Measurements from ENCODE around the gene PDZD7.

PDZD7 gene

GRCh38 chr10:101063050-101063525 is 32.2 kb upstream of the PDZD7 start:
- peak overlapping the region; percentile 96 for H3K4me3 ChIP-seq (ENCODE audit: low read depth, low read length)
- POLR2A ChIA-PET = interaction anchor here (3.5 kb wide), 1 partner anchor 21 kb away, joined by 16 read pairs; no protein-coding TSS in a partner anchor
- CTCF ChIA-PET = interaction anchor here (1.1 to 34.2 kb wide), 8 partner anchors 6 to 79 kb away, joined by 4 to 1481 read pairs (median 30); partner anchors contain the start of genes PDZD7 and SFXN3
- no peak for TF ChIP-seq CTCF (IDR thresholded peaks at IDR 0.05; ENCODE audit: insufficient read depth, low read length, missing control alignments)
- DNase-seq (ENCODE audit: low read depth, low spot score) = no peak

DNA sequence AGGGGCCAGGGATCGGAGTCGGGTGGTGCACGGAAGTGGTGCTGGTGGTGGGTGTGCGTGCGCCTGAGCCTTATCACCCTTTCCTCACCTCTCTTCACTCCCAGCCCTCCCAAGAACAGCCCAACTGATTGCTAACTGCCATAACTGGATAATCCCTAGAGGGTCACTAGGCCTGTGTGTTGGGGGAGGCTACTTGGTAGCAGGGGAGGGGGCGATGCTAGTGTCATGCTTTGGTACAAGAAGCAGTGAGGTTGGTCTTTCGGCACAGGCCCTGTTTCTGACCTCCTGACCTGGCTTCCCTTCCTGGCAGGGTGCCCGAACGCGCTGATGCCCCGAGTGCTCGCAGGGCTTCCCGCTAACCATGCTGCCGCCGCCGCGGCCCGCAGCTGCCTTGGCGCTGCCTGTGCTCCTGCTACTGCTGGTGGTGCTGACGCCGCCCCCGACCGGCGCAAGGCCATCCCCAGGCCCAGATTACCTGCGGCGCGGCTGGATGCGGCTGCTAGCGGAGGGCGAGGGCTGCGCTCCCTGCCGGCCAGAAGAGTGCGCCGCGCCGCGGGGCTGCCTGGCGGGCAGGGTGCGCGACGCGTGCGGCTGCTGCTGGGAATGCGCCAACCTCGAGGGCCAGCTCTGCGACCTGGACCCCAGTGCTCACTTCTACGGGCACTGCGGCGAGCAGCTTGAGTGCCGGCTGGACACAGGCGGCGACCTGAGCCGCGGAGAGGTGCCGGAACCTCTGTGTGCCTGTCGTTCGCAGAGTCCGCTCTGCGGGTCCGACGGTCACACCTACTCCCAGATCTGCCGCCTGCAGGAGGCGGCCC is 31.5 kb upstream of the PDZD7 start:
- TF ChIP-seq CTCF (IDR thresholded peaks at IDR 0.05; ENCODE audit: insufficient read depth, low read length, missing control alignments) = peak; percentile 54
- DNase-seq (ENCODE audit: low read depth, low spot score) = no peak
- peak overlapping the region; percentile 96 for H3K4me3 ChIP-seq (ENCODE audit: low read depth, low read length)
- CTCF ChIA-PET = interaction anchor here (1.1 to 34.2 kb wide), 12 partner anchors 7 to 79 kb away, joined by 3 to 1481 read pairs (median 12); partner anchors contain the start of genes LZTS2, PDZD7 and SFXN3
- POLR2A ChIA-PET = interaction anchor here (1.8 to 3.5 kb wide), 3 partner anchors 10 to 30 kb away, joined by 7 to 16 read pairs (median 10); no protein-coding TSS in a partner anchor

- no peak for TF ChIP-seq CTCF (IDR thresholded peaks at IDR 0.05; ENCODE audit: insufficient read depth, low read length, missing control alignments)
- no peak for DNase-seq (ENCODE audit: low read depth, low spot score)
- POLR2A ChIA-PET = interaction anchor here (0.6 to 3.5 kb wide), 7 partner anchors 9 to 144 kb away, joined by 3 to 16 read pairs (median 5); no protein-coding TSS in a partner anchor
- peak within 1 kb of the TSS; percentile 96 for H3K4me3 ChIP-seq (ENCODE audit: low read depth, low read length)
- CTCF ChIA-PET = interaction anchor here (0.7 to 34.2 kb wide), 12 partner anchors 8 to 720 kb away, joined by 3 to 1481 read pairs (median 12); partner anchors contain the start of genes LZTS2, PDZD7 and SFXN3
These were observed 30.8 kb upstream of the PDZD7 start, which contains the start of gene KAZALD1 for GRCh38 chr10:101061624-101062231. Gene KAZALD1 (plus strand): TSS chr10:101061989. CDS start chr10:101062593, 604 bp downstream.

GRCh38 chr10:101060951-101061623 is 30.2 kb upstream of the PDZD7 start:
- H3K4me3 ChIP-seq (ENCODE audit: low read depth, low read length) = peak overlapping the region; percentile 96
- ChIA-PET POLR2A (interaction anchor here (0.6 to 3.5 kb wide), 7 partner anchors 9 to 144 kb away, joined by 3 to 16 read pairs (median 5); no protein-coding TSS in a partner anchor), CTCF (interaction anchor here (0.7 to 34.2 kb wide), 15 partner anchors 8 to 720 kb away, joined by 3 to 1481 read pairs (median 6); partner anchors contain the start of genes LZTS2, PDZD7 and SFXN3)
- DNase-seq (ENCODE audit: low read depth, low spot score) = peak; percentile 54
- TF ChIP-seq CTCF (IDR thresholded peaks at IDR 0.05; ENCODE audit: insufficient read depth, low read length, missing control alignments) = no peak

DNA sequence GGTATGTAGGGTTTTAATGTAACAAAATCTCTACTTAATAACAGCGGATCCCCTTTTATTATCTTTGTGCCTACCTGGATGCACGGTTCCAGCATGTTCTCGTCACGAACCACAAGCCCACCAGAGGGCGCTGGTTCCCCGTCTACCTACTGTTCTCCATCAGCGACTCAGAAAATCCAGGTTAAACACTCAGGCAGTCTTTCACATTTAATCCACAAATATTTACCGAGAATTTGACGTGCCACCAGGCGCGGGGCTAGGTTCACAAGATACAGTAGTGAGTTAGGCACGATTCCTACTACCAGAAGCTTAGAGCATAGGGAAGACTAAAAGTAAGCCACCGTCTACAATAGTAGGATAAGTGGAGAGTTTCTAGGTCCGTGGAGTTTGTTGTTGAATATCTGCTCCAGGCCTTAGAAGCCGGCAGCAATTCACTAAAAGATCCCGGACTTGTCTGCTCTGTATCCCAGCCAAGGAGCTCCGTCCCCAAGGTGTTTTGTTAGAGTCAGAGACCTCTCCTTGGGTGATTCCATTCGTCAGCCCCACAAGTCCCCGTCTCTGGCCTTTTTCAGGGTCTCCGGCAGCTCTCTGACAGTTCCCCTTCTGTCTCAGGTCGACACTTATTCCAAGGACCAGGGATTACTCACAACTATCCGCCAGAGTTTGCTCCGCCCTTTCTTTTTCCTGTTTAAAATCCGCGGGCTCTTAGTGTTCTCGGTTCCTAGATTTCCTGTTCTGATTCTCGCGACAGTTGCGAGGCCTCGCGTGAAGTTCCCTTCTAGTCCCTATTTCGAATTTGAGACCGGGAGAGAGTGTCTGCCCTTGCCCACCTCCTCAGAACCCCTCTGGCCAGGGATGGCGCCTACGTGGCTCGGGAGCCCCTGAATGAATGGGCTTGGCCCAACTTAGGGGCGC is 29.4 kb upstream of the PDZD7 start:
- peak overlapping the region; percentile 96 for H3K4me3 ChIP-seq (ENCODE audit: low read depth, low read length)
- CTCF ChIA-PET = interaction anchor here (0.8 to 34.2 kb wide), 17 partner anchors 9 to 103 kb away, joined by 3 to 1481 read pairs (median 5); partner anchors contain the start of genes LZTS2, PDZD7 and SFXN3
- peak; percentile 50 for DNase-seq (ENCODE audit: low read depth, low spot score)
- POLR2A ChIA-PET = interaction anchor here (1.1 to 3.5 kb wide), 4 partner anchors 8 to 81 kb away, joined by 5 to 16 read pairs (median 8); no protein-coding TSS in a partner anchor
- TF ChIP-seq CTCF (IDR thresholded peaks at IDR 0.05; ENCODE audit: insufficient read depth, low read length, missing control alignments) = peak; percentile 88
